ENCODE measurements around the gene FMNL2.
"Not testable (repeated sequence)": the region's sequence is repeated elsewhere in the genome, so short reads cannot be mapped to it uniquely, and the experiment has no call there.

Gene FMNL2

GRCh38 chr2:152497481-152498052 lies 162.6 kb downstream of the FMNL2 start:
- DNase-seq (ENCODE audit: low spot score), result no peak

- DNase-seq (ENCODE audit: low spot score), result no peak
These were observed 164.4 kb downstream of the FMNL2 start for GRCh38 chr2:152499331-152499816.

GRCh38 chr2:152499896-152500735 lies 165.1 kb downstream of the FMNL2 start:
- DNase-seq (ENCODE audit: low spot score), result no peak

GRCh38 chr2:152500772-152501171 lies 165.8 kb downstream of the FMNL2 start:
- no peak for DNase-seq (ENCODE audit: low spot score)

GRCh38 chr2:152501666-152502065 lies 166.7 kb downstream of the FMNL2 start:
- no peak for DNase-seq (ENCODE audit: low spot score)

- DNase-seq (ENCODE audit: low spot score), result no peak
These were observed 169.6 kb downstream of the FMNL2 start for GRCh38 chr2:152504618-152505017.

GRCh38 chr2:152505495-152505906 lies 170.5 kb downstream of the FMNL2 start:
- DNase-seq (ENCODE audit: low spot score), result no peak

GRCh38 chr2:152506843-152507242 lies 171.9 kb downstream of the FMNL2 start:
- DNase-seq (ENCODE audit: low spot score), result no peak

GRCh38 chr2:152507907-152508306 lies 172.9 kb downstream of the FMNL2 start:
- no peak for DNase-seq (ENCODE audit: low spot score)

- DNase-seq (ENCODE audit: low spot score), result no peak
These were observed 173.5 kb downstream of the FMNL2 start for GRCh38 chr2:152508446-152508845.

GRCh38 chr2:152509772-152510491 lies 175.0 kb downstream of the FMNL2 start:
- no peak for DNase-seq (ENCODE audit: low spot score)

GRCh38 chr2:152510621-152511020 lies 175.6 kb downstream of the FMNL2 start:
- no peak for DNase-seq (ENCODE audit: low spot score)

GRCh38 chr2:152511981-152512380 lies 177.0 kb downstream of the FMNL2 start:
- DNase-seq (ENCODE audit: low spot score), result no peak

GRCh38 chr2:152513029-152513428 lies 178.1 kb downstream of the FMNL2 start:
- DNase-seq (ENCODE audit: low spot score), result no peak

- no peak for DNase-seq (ENCODE audit: low spot score)
These were observed 178.7 kb downstream of the FMNL2 start for GRCh38 chr2:152513681-152514080.

- no peak for DNase-seq (ENCODE audit: low spot score)
These were observed 183.1 kb downstream of the FMNL2 start for GRCh38 chr2:152518034-152518433.

- DNase-seq (ENCODE audit: low spot score), result no peak
These were observed 183.9 kb downstream of the FMNL2 start for GRCh38 chr2:152518641-152519580.

GRCh38 chr2:152519581-152519952 lies 184.6 kb downstream of the FMNL2 start:
- no peak for DNase-seq (ENCODE audit: low spot score)

- no peak for DNase-seq (ENCODE audit: low spot score)
These were observed 185.8 kb downstream of the FMNL2 start for GRCh38 chr2:152520759-152521158.

- DNase-seq (ENCODE audit: low spot score), result not testable (repeated sequence)
These were observed 187.5 kb downstream of the FMNL2 start for GRCh38 chr2:152522446-152522845.

GRCh38 chr2:152523091-152523490 lies 188.1 kb downstream of the FMNL2 start:
- no peak for DNase-seq (ENCODE audit: low spot score)

Data from HuH-7 (cell line).